Endothelial cell of umbilical vein (primary cell): ENCODE data around the gene CAMTA2. TPM values are rescaled to one million over a fixed set of nuclear protein-coding genes. Genes with fewer than 3 reads are reported as not detected.
A peak's percentile ranks its signal among the peaks of the same experiment; 100 is the strongest.

Experiments used
- BruUV-seq: library from RNA; stranded (reverse); fragments of 400-500 nt; replicated peaks from 2 replicates; lab custom pipeline; 2021; lab: Mats Ljungman, UMichigan
- CTCF ChIA-PET: fragments of 300-600, 350-600 bp; sonication (Branson Sonifier 250); formaldehyde crosslinking; loops from one replicate; lab custom pipeline; 2021; ENCODE audit warnings: antibody characterized with exemption, inconsistent platforms; lab: Charles Lee
- POLR2A ChIA-PET: fragments of 300-600, 350-600 bp; sonication (Branson Sonifier 250); formaldehyde crosslinking; loops from one replicate; lab custom pipeline; 2021; ENCODE audit warnings: antibody characterized with exemption, inconsistent platforms; lab: Charles Lee
- DNase-seq: peaks from one replicate; pipeline ENCODE4 v3.0.0-alpha.2; 2011; ENCODE audit warnings: low read depth, low spot score
- FAIRE-seq: peaks from 2 replicates; lab custom pipeline; 2011; peaks lifted over from hg19 to GRCh38; lab: Jason Lieb, UNC
- H2AFZ ChIP-seq: 2 replicates; pipeline ENCODE4 v1.6.0; 2012; ENCODE audit warnings: low read depth, low read length, control low read depth, inconsistent platforms
- H3K27ac ChIP-seq: 2 replicates; pipeline ENCODE4 v1.5.1; 2011; ENCODE audit warnings: low read depth, mild to moderate bottlenecking, control low read depth, low read length, moderate library complexity; ENCODE audit not compliant: insufficient read depth
- H3K27me3 ChIP-seq, 2 experiments: 2 replicates each; pipeline versions ENCODE4 v1.6.0 to v1.6.1; 2011; ENCODE audit warnings: low read length in 2 of 2, mixed read lengths in 1 of 2; ENCODE audit not compliant: control insufficient read depth in 2 of 2, insufficient read depth in 2 of 2
- H3K36me3 ChIP-seq, 2 experiments: 2 replicates in 1 of 2; 3 replicates in 1 of 2; pipeline ENCODE4 v1.5.1; 2011; ENCODE audit warnings: low read length in 2 of 2, mild to moderate bottlenecking in 1 of 2, moderate library complexity in 1 of 2; ENCODE audit not compliant: control insufficient read depth in 2 of 2, insufficient read depth in 2 of 2; ENCODE audit errors: extremely low read depth in 1 of 2
- H3K4me1 ChIP-seq: 3 replicates; pipeline ENCODE4 v1.5.1; 2011; ENCODE audit warnings: mild to moderate bottlenecking, low read length; ENCODE audit not compliant: control insufficient read depth, insufficient read depth; ENCODE audit errors: extremely low read depth
- H3K4me2 ChIP-seq: 2 replicates; pipeline ENCODE4 v1.6.1; 2011; ENCODE audit warnings: low read length, control low read depth, mixed read lengths; ENCODE audit not compliant: insufficient read depth
- H3K4me3 ChIP-seq, 3 experiments: fragments of 200-600 bp in 1 of 3; sonication (generic), shearing (Covaris generic) in 1 of 3; replicated peaks in 1 of 3; 2 replicates each; pipeline ENCODE4 v1.5.1; 2011 to 2016; ENCODE audit warnings: control low read depth in 3 of 3, low read length in 3 of 3, mild to moderate bottlenecking in 2 of 3, inconsistent platforms in 1 of 3, low read depth in 1 of 3, moderate library complexity in 1 of 3; ENCODE audit not compliant: insufficient read depth in 1 of 3
- H3K79me2 ChIP-seq: 2 replicates; pipeline ENCODE4 v1.6.0; 2012; ENCODE audit warnings: low read length, inconsistent platforms; ENCODE audit not compliant: control insufficient read depth, insufficient read depth
- H3K9ac ChIP-seq: replicated peaks from 2 replicates; pipeline ENCODE3; 2011; ENCODE audit warnings: low read length, control low read depth; ENCODE audit not compliant: insufficient read depth; ENCODE audit errors: extremely low read depth
- H3K9me1 ChIP-seq: replicated peaks from 3 replicates; pipeline ENCODE4 v1.6.0; 2011; ENCODE audit warnings: mild to moderate bottlenecking, low read length; ENCODE audit not compliant: control insufficient read depth, insufficient read depth; ENCODE audit errors: extremely low read depth
- H3K9me3 ChIP-seq: replicated peaks from 2 replicates; pipeline ENCODE4 v1.5.1; 2012; ENCODE audit warnings: low read length, inconsistent platforms; ENCODE audit not compliant: control insufficient read depth, insufficient read depth
- H4K20me1 ChIP-seq: replicated peaks from 2 replicates; pipeline ENCODE3; 2011; ENCODE audit warnings: mild to moderate bottlenecking, low read length; ENCODE audit not compliant: control insufficient read depth, insufficient read depth; ENCODE audit errors: extremely low read depth
- POLR2A ChIP-seq: IDR thresholded peaks from 2 replicates; pipeline ENCODE4 v1.6.1; 2012; ENCODE audit warnings: low read depth, mild to moderate bottlenecking, control low read depth, low read length
- POLR2AphosphoS5 ChIP-seq: IDR thresholded peaks from 2 replicates; pipeline ENCODE4 v1.6.1; 2012; ENCODE audit warnings: low read depth, mild to moderate bottlenecking, control low read depth, low read length, moderate library complexity; ENCODE audit not compliant: insufficient read depth
- dilution Hi-C: fragments of 300-500 bp; cut with MboI; formaldehyde crosslinking; loops from one replicate; pipeline ENCODE4 v1.15.0; 2019; ENCODE audit warnings: low sequenced_read_pairs; ENCODE audit not compliant: extremely low pct_ligation_motif_present
- intact Hi-C: fragments of 100-400 bp; cut with micrococcal nuclease; formaldehyde crosslinking; loops from one replicate; pipeline ENCODE4 v1.10.0; 2022
- polyA plus RNA-seq, 4 experiments: library from polyadenylated mRNA; depleted of rRNA in 3 of 4; stranded (reverse) in 3 of 4; unstranded in 1 of 4; fragments of >200 nt; gene quantifications; 2 replicates each; pipeline versions ENCODE4 v1.2.1 to v1.2.3, GENCODE V29; 2011 to 2012; ENCODE audit warnings: missing spikeins in 1 of 4
- total RNA-seq: library from RNA; stranded (reverse); gene quantifications from 2 replicates; pipeline ENCODE4 v1.2.3, GENCODE V29; 2021
- TF ChIP-seq, protein P1 (sequence below), 2 donors: IDR thresholded peaks; 1 replicate in 1 of 2; 2 replicates in 1 of 2; pipeline ENCODE4 v1.5.1; 2011; ENCODE audit warnings: low read length in 2 of 2, mild to moderate bottlenecking in 2 of 2, moderate library complexity in 2 of 2, control low read depth in 1 of 2, inconsistent platforms in 1 of 2, low read depth in 1 of 2; ENCODE audit not compliant: insufficient read depth in 1 of 2; ENCODE audit errors: extremely low read depth in 1 of 2

Gene CAMTA2
- total and polyA plus RNA-seq, 2 donors (not counting 3 experiments of a cell fraction or from before 2014, with no cell fraction given), result 33.8 to 51.0 TPM

DNA sequence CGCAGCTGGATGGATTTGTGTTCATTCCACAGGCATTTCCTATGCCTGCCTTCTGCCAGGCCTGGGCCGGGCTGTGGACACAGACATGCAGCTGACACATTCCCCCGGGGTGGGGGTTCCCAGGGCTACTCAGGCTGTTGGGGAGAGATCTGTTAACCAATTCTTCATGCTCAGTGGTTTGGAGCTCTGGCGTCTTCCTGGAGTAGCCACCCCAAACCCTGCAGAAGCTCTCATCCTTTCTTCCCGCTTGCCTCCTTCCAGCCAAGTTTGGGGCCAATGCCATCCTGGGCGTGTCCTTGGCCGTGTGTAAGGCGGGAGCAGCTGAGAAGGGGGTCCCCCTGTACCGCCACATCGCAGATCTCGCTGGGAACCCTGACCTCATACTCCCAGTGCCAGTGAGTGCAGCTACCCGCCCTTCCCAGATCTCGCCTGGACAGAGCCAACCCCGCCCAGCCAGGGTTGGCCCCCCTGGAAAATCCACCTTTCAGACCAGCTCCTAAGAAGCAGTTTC, 34.0 kb downstream of the CAMTA2 start:
- dilution Hi-C loops, result no loop called here
- Histone ChIP-seq H3K36me3 (no peaks in the 10 kb centered on the region), H2AFZ (peak overlapping the region; percentile 44), H4K20me1 (no peaks in the 10 kb centered on the region), H3K79me2 (no peaks in the 10 kb centered on the region), H3K4me3 (no peak overlapping the region), H3K4me1 (peaks cover 24% of the 10 kb centered on the region), H3K9me1 (no peaks in the 10 kb centered on the region), H3K9me3 (no peaks in the 10 kb centered on the region), H3K27ac (peak overlapping the region; percentile 27), H3K27me3 (no peaks in the 10 kb centered on the region), H3K9ac (peak overlapping the region; percentile 20), H3K4me2 (peak overlapping the region; percentile 13)
- peak; percentile 90 for FAIRE-seq
- peak; percentile 16 for TF ChIP-seq POLR2AphosphoS5
- TF ChIP-seq, protein P1, sequence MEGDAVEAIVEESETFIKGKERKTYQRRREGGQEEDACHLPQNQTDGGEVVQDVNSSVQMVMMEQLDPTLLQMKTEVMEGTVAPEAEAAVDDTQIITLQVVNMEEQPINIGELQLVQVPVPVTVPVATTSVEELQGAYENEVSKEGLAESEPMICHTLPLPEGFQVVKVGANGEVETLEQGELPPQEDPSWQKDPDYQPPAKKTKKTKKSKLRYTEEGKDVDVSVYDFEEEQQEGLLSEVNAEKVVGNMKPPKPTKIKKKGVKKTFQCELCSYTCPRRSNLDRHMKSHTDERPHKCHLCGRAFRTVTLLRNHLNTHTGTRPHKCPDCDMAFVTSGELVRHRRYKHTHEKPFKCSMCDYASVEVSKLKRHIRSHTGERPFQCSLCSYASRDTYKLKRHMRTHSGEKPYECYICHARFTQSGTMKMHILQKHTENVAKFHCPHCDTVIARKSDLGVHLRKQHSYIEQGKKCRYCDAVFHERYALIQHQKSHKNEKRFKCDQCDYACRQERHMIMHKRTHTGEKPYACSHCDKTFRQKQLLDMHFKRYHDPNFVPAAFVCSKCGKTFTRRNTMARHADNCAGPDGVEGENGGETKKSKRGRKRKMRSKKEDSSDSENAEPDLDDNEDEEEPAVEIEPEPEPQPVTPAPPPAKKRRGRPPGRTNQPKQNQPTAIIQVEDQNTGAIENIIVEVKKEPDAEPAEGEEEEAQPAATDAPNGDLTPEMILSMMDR (IDR thresholded peaks at IDR 0.05; ENCODE audit: extremely low read depth in 1 of 2, insufficient read depth in 1 of 2, low read depth in 1 of 2, low read length in 2 of 2), result no peak
- CTCF ChIA-PET, result interaction anchor here (1.0 to 1.5 kb wide), 4 partner anchors 11 to 45 kb away, joined by 3 to 11 read pairs (median 4); partner anchors contain the start of genes RNF167, SLC25A11 and SPAG7
- BruUV-seq, result no TSS peak
- intact Hi-C loops, result no loop called here
- peak; percentile 37 for DNase-seq
- POLR2A ChIA-PET, result interaction anchor here (0.8 to 1.0 kb wide), 3 partner anchors 9 to 14 kb away, joined by 3 to 4 read pairs (median 4); partner anchors contain the start of genes RNF167, SLC25A11 and SPAG7

DNA sequence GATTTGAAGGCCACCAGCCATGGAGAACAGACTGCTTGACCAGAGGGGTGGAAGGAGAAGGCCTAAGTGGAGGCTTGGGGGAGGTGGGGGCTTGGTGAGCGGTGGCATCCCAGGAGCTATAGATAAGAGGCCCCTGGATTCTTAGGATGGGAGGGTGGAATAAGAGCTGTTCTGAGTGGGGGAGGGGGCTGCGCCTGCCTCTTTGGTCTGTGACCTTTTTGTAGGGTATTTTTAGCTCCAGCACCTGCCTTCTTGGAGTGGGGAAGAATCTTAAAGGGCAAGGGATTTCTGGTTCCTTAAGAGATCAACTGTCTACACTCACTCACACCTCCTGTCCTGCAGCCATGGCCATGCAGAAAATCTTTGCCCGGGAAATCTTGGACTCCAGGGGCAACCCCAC, 36.0 kb downstream of the CAMTA2 start:
- intact Hi-C loops (no loop called here), dilution Hi-C loops (no loop called here)
- Histone ChIP-seq H3K9ac (no peak overlapping the region), H3K4me2 (no peak overlapping the region), H3K27ac (no peak overlapping the region), H3K4me1 (peaks cover 27% of the 10 kb centered on the region), H3K79me2 (peaks cover 19% of the 10 kb centered on the region), H3K27me3 (no peaks in the 10 kb centered on the region), H3K4me3 (no peak overlapping the region), H2AFZ (no peak overlapping the region), H3K36me3 (peaks cover 0 to 3% of the 10 kb centered on the region in 2 experiments), H4K20me1 (no peaks in the 10 kb centered on the region), H3K9me1 (no peaks in the 10 kb centered on the region), H3K9me3 (no peaks in the 10 kb centered on the region)
- FAIRE-seq (no peak), DNase-seq (no peak)
- ChIA-PET CTCF (interaction anchor here (1.2 to 1.7 kb wide), 2 partner anchors 16 to 42 kb away, joined by 7 to 9 read pairs; partner anchors contain the start of gene SPAG7), POLR2A (interaction anchor here (0.7 to 3.1 kb wide), 3 partner anchors 11 to 244 kb away, joined by 3 to 15 read pairs (median 4); partner anchors contain the start of genes RNF167 and SPAG7)
- BruUV-seq, result no TSS peak
- TF ChIP-seq, protein P1 (IDR thresholded peaks at IDR 0.05; ENCODE audit: extremely low read depth in 1 of 2, insufficient read depth in 1 of 2, low read depth in 1 of 2, low read length in 2 of 2), result no peak
- TF ChIP-seq POLR2A (no peak), POLR2AphosphoS5 (no peak)
